ENCODE data around the gene KCNH1. TPM values are rescaled to one million over a fixed set of nuclear protein-coding genes. Genes with fewer than 3 reads are reported as not detected.

Gene KCNH1
- total RNA-seq, 2 donors from 2014 or later: not detected

Other genes with a start within 250 kb of the KCNH1 start
- gene RCOR3, start 125.2 kb upstream of the KCNH1 start, total RNA-seq: 10 to 100 TPM; 33.6 to 52.1 TPM
- 10 to 100 TPM; 50.7 to 54.8 TPM for gene TRAF5, start 192.7 kb upstream of the KCNH1 start, total RNA-seq